NB4 (cell line): ENCODE results near the gene WDR20.

ENCODE experiments used
- CTCF ChIP-seq: IDR thresholded peaks from one replicate; pipeline ENCODE4 v1.5.1; 2012; ENCODE audit warnings: low read depth, low read length
- MAX ChIP-seq: IDR thresholded peaks from 2 replicates; pipeline ENCODE4 v1.6.1; 2011; ENCODE audit warnings: low read depth, low read length
- POLR2A ChIP-seq: IDR thresholded peaks from 2 replicates; pipeline ENCODE4 v1.6.1; 2011; ENCODE audit warnings: mild to moderate bottlenecking; ENCODE audit not compliant: insufficient read length; ENCODE audit errors: extremely low read depth

- TF ChIP-seq CTCF: no peak
- no peak for TF ChIP-seq MAX
- no peak for TF ChIP-seq POLR2A
Measured at GRCh38 chr14:102219316-102219715, 79.6 kb downstream of the WDR20 start.
